Measurements from ENCODE around the gene LRRK2.

DNA sequence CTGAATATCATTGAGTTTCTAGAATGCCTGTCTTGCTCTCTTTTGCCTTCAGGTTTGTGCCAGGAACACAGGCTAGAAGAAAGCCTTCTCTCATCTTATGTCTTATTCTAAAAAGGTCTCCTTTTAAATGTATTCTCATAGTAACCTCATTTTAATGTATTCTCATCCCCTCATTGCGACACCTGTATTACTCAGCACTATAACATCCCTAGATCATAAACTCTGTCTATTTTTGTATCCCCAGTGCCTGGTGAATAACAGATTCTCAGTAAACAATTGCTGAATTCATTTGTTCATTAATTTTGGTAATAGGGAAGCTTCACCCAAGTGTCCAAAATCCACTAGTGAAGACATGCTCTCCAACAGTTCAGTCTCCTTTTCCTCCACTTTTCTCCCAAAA, 8.8 kb upstream of the LRRK2 start:
- no peak for TF ChIP-seq CTCF (IDR thresholded peaks at IDR 0.05)
- TF ChIP-seq POLR2A (IDR thresholded peaks at IDR 0.05) = no peak

Measured in body of pancreas (tissue), 4 donors.